ENCODE results near the gene PLPP1. TPM values are rescaled to one million over a fixed set of nuclear protein-coding genes. Genes with fewer than 3 reads are reported as not detected.

Gene PLPP1
- polyA plus RNA-seq, 1 of the 3 experiments (the other 2 are of a cell fraction): 32.8 TPM

DNA sequence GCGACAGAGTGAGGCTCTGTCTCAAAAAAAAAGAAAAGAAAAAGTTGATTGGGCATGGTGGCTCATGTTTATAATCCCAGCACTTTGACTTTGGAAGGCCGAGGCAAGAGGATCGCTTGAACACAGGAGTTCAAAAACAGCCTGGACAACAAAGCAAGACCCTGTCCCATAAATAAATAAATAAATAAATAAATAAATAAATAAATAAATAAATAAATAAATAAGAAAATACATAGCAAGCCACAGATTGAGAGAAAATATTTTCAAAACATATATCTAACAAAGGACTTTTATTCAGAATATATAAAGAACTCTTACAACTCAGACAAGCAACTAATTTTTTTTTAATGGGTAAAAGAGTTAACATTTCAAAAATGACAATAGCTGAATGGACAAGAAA, 71.2 kb downstream of the PLPP1 start:
- H4K20me1 ChIP-seq (ENCODE audit: insufficient read depth): no peaks in the 10 kb centered on the region
- POLR2A ChIA-PET: no interaction called here

DNA sequence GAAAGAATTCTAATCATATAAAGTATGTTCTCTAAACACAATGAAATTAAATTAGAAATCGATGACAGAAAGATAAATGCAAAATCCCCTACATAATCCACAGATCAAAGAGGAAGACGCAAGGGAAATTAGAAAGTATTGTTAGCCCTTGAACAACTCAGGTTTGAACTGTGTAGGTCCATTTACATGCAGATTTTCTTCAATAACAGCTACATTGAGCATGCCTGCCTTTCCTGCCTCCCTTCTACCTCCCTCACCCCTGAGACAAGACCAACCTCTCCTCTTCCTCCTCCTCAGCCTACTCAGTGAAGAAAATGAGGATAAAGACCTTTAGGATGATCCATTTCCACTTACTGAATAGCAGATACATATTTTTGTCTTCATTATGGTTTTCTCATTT, 75.2 kb downstream of the PLPP1 start:
- no peak for DNase-seq
- Histone ChIP-seq H3K9ac (no peak overlapping the region), H3F3A (replicated peaks; ENCODE audit: insufficient read depth) (peaks cover 22% of the 10 kb centered on the region), H3K9me2 (no peaks in the 10 kb centered on the region), H3K9me3 (no peaks in the 10 kb centered on the region), H3K4me1 (ENCODE audit: control insufficient read depth in 1 of 2, insufficient read depth in 2 of 2, low read depth in 1 of 2, low read length in 1 of 2) (no peaks in the 10 kb centered on the region), H4K20me1 (ENCODE audit: insufficient read depth) (no peaks in the 10 kb centered on the region), H3K79me2 (ENCODE audit: insufficient read depth) (peaks cover 22% of the 10 kb centered on the region), H3K4me3 (ENCODE audit: low read depth in 2 of 2, low read length in 1 of 2) (no peak overlapping the region), H3K27ac (ENCODE audit: low read depth in 2 of 2, low read length in 1 of 2) (no peak overlapping the region), H3K27me3 (ENCODE audit: insufficient read depth) (no peaks in the 10 kb centered on the region), H2AFZ (ENCODE audit: low read depth) (no peak overlapping the region), H3K4me2 (no peak overlapping the region), H3K36me3 (replicated peaks in 1 of 2; ENCODE audit: control insufficient read depth in 1 of 2, insufficient read depth in 2 of 2, low read length in 1 of 2) (peaks cover 0 to 7% of the 10 kb centered on the region in 2 experiments)
- TF ChIP-seq RFX5 (IDR thresholded peaks at IDR 0.05; ENCODE audit: low read length) (no peak), RAD21 (IDR thresholded peaks at IDR 0.05; ENCODE audit: low read length) (no peak), EZH2phosphoT487 (IDR thresholded peaks at IDR 0.05; ENCODE audit: borderline replicate concordance, low read depth) (no peak)
- TF ChIP-seq, protein P1, sequence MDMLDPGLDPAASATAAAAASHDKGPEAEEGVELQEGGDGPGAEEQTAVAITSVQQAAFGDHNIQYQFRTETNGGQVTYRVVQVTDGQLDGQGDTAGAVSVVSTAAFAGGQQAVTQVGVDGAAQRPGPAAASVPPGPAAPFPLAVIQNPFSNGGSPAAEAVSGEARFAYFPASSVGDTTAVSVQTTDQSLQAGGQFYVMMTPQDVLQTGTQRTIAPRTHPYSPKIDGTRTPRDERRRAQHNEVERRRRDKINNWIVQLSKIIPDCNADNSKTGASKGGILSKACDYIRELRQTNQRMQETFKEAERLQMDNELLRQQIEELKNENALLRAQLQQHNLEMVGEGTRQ (IDR thresholded peaks at IDR 0.05; ENCODE audit: borderline replicate concordance, low read depth, low read length): no peak
- TF ChIP-seq, protein P2, sequence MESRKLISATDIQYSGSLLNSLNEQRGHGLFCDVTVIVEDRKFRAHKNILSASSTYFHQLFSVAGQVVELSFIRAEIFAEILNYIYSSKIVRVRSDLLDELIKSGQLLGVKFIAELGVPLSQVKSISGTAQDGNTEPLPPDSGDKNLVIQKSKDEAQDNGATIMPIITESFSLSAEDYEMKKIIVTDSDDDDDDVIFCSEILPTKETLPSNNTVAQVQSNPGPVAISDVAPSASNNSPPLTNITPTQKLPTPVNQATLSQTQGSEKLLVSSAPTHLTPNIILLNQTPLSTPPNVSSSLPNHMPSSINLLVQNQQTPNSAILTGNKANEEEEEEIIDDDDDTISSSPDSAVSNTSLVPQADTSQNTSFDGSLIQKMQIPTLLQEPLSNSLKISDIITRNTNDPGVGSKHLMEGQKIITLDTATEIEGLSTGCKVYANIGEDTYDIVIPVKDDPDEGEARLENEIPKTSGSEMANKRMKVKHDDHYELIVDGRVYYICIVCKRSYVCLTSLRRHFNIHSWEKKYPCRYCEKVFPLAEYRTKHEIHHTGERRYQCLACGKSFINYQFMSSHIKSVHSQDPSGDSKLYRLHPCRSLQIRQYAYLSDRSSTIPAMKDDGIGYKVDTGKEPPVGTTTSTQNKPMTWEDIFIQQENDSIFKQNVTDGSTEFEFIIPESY (IDR thresholded peaks at IDR 0.05; ENCODE audit: borderline replicate concordance, low read depth): no peak
- POLR2A ChIA-PET: no interaction called here
- CTCF ChIA-PET: interaction anchor here (0.7 to 0.8 kb wide), 2 partner anchors 14 to 604 kb away, joined by 3 to 4 read pairs; no protein-coding TSS in a partner anchor
- WGBS (ENCODE audit: low lambda C conversion rate): 78% methylated on average over 2 of the region's 2 CpGs

More for the DNA sequence above, 71.2 kb downstream of the PLPP1 start:
- no peak overlapping the region for H3K4me2 ChIP-seq
- CTCF ChIA-PET: no interaction called here
- peaks cover 8% of the 10 kb centered on the region; the same call in 1 of the 2 replicates for H3K79me2 ChIP-seq (ENCODE audit: insufficient read depth)
- no peak overlapping the region for H3K27ac ChIP-seq (ENCODE audit: low read depth in 2 of 2, low read length in 1 of 2)
- no peak for DNase-seq
- peaks cover 5% of the 10 kb centered on the region for H3F3A ChIP-seq (replicated peaks; ENCODE audit: insufficient read depth)
- H3K4me1 ChIP-seq (ENCODE audit: control insufficient read depth in 1 of 2, insufficient read depth in 2 of 2, low read depth in 1 of 2, low read length in 1 of 2): no peaks in the 10 kb centered on the region
- TF ChIP-seq FOXJ3 (CRISPR knock-in tag; IDR thresholded peaks at IDR 0.05) (no peak), GATA2 (CRISPR knock-in tag; IDR thresholded peaks at IDR 0.05) (no peak), YY1 (IDR thresholded peaks at IDR 0.05; ENCODE audit: low read depth) (no peak)
- TF ChIP-seq, protein P3, sequence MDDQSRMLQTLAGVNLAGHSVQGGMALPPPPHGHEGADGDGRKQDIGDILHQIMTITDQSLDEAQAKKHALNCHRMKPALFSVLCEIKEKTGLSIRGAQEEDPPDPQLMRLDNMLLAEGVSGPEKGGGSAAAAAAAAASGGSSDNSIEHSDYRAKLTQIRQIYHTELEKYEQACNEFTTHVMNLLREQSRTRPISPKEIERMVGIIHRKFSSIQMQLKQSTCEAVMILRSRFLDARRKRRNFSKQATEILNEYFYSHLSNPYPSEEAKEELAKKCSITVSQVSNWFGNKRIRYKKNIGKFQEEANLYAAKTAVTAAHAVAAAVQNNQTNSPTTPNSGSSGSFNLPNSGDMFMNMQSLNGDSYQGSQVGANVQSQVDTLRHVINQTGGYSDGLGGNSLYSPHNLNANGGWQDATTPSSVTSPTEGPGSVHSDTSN (IDR thresholded peaks at IDR 0.05): no peak
- no peaks in the 10 kb centered on the region for H3K9me3 ChIP-seq
- H3K4me3 ChIP-seq (ENCODE audit: low read depth in 2 of 2, low read length in 1 of 2): no peak overlapping the region
- peaks cover 0 to 16% of the 10 kb centered on the region in 2 experiments for H3K36me3 ChIP-seq (replicated peaks in 1 of 2; ENCODE audit: control insufficient read depth in 1 of 2, insufficient read depth in 2 of 2, low read length in 1 of 2)
- no peak overlapping the region for H2AFZ ChIP-seq (ENCODE audit: low read depth)
- no peaks in the 10 kb centered on the region for H3K27me3 ChIP-seq (ENCODE audit: insufficient read depth)
- WGBS (ENCODE audit: low lambda C conversion rate): 97% methylated on average over 3 of the region's 3 CpGs
- no peaks in the 10 kb centered on the region for H3K9me2 ChIP-seq
- H3K9ac ChIP-seq: no peak overlapping the region

Measured in SK-N-SH (cell line).